Mammary microvascular endothelial cell (primary cell): ENCODE results near the gene SLC8A3. TPM values are rescaled to one million over a fixed set of nuclear protein-coding genes. Genes with fewer than 3 reads are reported as not detected.

ENCODE experiments used
- total RNA-seq: library from RNA; depleted of rRNA; stranded (reverse); fragments of >200 nt; gene quantifications from 2 replicates; pipeline ENCODE4 v1.2.3, GENCODE V29; 2015

SLC8A3 gene, protein sequence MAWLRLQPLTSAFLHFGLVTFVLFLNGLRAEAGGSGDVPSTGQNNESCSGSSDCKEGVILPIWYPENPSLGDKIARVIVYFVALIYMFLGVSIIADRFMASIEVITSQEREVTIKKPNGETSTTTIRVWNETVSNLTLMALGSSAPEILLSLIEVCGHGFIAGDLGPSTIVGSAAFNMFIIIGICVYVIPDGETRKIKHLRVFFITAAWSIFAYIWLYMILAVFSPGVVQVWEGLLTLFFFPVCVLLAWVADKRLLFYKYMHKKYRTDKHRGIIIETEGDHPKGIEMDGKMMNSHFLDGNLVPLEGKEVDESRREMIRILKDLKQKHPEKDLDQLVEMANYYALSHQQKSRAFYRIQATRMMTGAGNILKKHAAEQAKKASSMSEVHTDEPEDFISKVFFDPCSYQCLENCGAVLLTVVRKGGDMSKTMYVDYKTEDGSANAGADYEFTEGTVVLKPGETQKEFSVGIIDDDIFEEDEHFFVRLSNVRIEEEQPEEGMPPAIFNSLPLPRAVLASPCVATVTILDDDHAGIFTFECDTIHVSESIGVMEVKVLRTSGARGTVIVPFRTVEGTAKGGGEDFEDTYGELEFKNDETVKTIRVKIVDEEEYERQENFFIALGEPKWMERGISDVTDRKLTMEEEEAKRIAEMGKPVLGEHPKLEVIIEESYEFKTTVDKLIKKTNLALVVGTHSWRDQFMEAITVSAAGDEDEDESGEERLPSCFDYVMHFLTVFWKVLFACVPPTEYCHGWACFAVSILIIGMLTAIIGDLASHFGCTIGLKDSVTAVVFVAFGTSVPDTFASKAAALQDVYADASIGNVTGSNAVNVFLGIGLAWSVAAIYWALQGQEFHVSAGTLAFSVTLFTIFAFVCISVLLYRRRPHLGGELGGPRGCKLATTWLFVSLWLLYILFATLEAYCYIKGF
- total RNA-seq = not detected in 2 replicates

DNA sequence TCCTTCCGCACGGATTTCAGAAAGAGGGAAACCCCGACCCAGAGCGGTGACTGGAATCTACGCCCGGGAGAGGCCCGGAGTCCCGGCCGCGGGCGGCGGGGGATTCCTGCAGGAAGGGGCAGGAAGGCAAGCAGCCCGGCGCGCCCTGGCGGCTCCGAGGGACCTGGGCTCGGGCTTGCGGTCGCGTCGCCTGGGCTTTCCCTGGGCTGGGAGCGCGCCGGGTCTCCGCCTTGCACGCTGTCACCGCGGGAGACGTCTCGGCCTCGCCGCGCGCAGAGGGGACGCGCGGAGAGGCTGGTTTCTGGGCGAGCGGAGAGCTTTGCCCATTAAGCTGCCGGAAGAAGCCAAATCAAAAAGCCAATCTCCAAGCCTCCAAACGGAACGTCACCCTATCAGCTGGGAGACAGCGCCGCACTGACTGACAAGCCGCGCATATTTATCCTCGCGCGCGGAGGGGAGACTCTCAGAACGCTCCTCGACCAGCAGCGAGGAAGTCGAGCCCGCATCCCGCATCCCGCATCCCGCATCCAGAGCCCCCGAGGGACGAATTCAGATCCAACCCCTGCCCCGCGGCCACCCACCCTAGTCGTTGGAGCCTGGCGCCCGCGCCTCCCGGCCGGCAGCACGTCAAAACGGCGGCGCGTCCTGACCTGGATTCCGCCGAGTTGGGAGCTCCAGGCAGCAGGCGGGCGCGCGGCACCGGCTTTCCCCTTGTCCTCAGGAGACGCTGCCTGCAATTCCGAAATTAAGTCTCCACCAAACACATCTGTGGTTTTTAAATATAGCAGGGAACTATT lies at the start of gene SLC8A3:
TSS of gene SLC8A3 (minus strand) at position 293 of the 797 bp plus-strand sequence. CDS start 20,529 bp downstream, outside the sequence.

Other genes with a start within 250 kb of the SLC8A3 start
- gene COX16, start 170.7 kb upstream of the SLC8A3 start, total RNA-seq = 42.3 and 46.6 TPM in 2 replicates
- 13.7 and 18.3 TPM in 2 replicates for gene SYNJ2BP, start 228.1 kb upstream of the SLC8A3 start, total RNA-seq